Neural progenitor cell (in vitro differentiated cells): ENCODE data around the gene USP7.
"Not testable (repeated sequence)": the region's sequence is repeated elsewhere in the genome, so short reads cannot be mapped to it uniquely, and the experiment has no call there.

Experiments
- CTCF ChIP-seq: fragments of 200-600 bp; sonication (generic); IDR thresholded peaks from 2 replicates; pipeline ENCODE4 v1.5.1; 2017; ENCODE audit warnings: antibody characterized with exemption, mild to moderate bottlenecking
- EZH2 ChIP-seq: fragments of 200-600 bp; sonication (generic); IDR thresholded peaks from 2 replicates; pipeline ENCODE4 v1.6.1; 2017; ENCODE audit warnings: antibody characterized with exemption, mild to moderate bottlenecking, moderate library complexity
- EZH2phosphoT487 ChIP-seq: fragments of 200-600 bp; sonication (generic); IDR thresholded peaks from 2 replicates; pipeline ENCODE4 v1.6.1; 2017; ENCODE audit warnings: antibody characterized with exemption

GRCh38 chr16:8843296-8843695 is 120.4 kb downstream of the USP7 start:
- TF ChIP-seq CTCF, EZH2, EZH2phosphoT487: not testable (repeated sequence)
